Spinal cord (tissue), 10 donors: ENCODE data around the gene PARVA. TPM values are rescaled to one million over a fixed set of nuclear protein-coding genes. Genes with fewer than 3 reads are reported as not detected.

Experiments used
- DNase-seq, 6 donors: peaks; one replicate each; pipeline versions ENCODE4 v3.0.0 to v3.0.0-alpha.2; 2013 to 2015; ENCODE audit warnings: low spot score in 6 of 6, low read depth in 4 of 6
- H3K27ac ChIP-seq: one replicate; pipeline ENCODE4 v1.5.1; 2013; ENCODE audit warnings: low read depth, low read length, control low read depth
- H3K27me3 ChIP-seq: one replicate; pipeline ENCODE4 v1.6.1; 2013; ENCODE audit warnings: low read length; ENCODE audit not compliant: control insufficient read depth, insufficient read depth
- H3K36me3 ChIP-seq: one replicate; pipeline ENCODE4 v1.6.1; 2013; ENCODE audit warnings: low read length; ENCODE audit not compliant: control insufficient read depth, insufficient read depth
- H3K4me1 ChIP-seq: one replicate; pipeline ENCODE4 v1.6.1; 2013; ENCODE audit warnings: low read length; ENCODE audit not compliant: control insufficient read depth, insufficient read depth
- H3K4me3 ChIP-seq: one replicate; pipeline ENCODE4 v1.5.1; 2013; ENCODE audit warnings: low read depth, low read length, control low read depth
- H3K9me3 ChIP-seq: one replicate; pipeline ENCODE4 v1.6.1; 2013; ENCODE audit warnings: low read length; ENCODE audit not compliant: control insufficient read depth, insufficient read depth
- WGBS: methylation state at CpG from one replicate; pipeline ENCODE4 v1.1.5; 2013; ENCODE audit warnings: missing lambda C conversion rate; ENCODE audit not compliant: insufficient coverage; 5-methylcytosine and 5-hydroxymethylcytosine counted together
- polyA plus RNA-seq, 2 donors: library from polyadenylated mRNA; unstranded; fragments of 120-200 nt; gene quantifications; one replicate each; pipeline ENCODE4 v1.2.1, GENCODE V29; 2013; ENCODE audit not compliant: insufficient read length in 2 of 2
- total RNA-seq, 2 donors: library from RNA; depleted of rRNA in 1 of 2; stranded (reverse); fragments of 120-200 nt in 1 of 2; fragments of >200 nt in 1 of 2; gene quantifications; one replicate each; pipeline versions ENCODE4 v1.2.3 to v1.2.4, GENCODE V29; 2013 to 2014
- donor health status: healthy.

Gene PARVA
- total and polyA plus RNA-seq, 4 donors = 19.1 to 36.3 (median 33.3) TPM

- no peaks in the 10 kb centered on the region for H3K9me3 ChIP-seq
- peaks cover 4% of the 10 kb centered on the region for H3K4me1 ChIP-seq
- H3K4me3 ChIP-seq = no peak overlapping the region
- 90% methylated on average over 3 of the region's 3 CpGs for WGBS
- no peak overlapping the region for H3K27ac ChIP-seq
- no peak for DNase-seq
- no peaks in the 10 kb centered on the region for H3K27me3 ChIP-seq
- no peaks in the 10 kb centered on the region for H3K36me3 ChIP-seq
Observed at GRCh38 chr11:12560362-12560761, 183.0 kb downstream of the PARVA start.

DNA sequence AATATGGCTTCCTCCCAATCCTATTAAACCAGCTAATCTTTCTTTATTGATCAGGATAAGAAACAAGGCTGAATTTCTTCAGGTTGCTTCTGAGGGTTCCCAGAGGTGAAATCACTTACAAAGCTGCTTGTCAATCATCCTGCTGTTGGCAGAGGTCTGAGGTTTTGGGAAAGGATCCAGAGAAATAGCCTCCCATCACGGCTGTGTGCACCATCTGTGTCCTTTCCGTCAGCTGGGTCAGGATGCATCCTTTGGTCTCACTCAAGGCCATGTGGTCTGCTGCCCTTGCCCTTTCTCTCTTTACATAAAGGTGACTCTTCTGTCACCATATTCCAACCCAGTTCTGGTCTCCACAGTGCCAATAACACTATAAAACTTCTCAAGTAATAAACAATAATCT is 183.5 kb downstream of the PARVA start:
- Histone ChIP-seq H3K36me3 (no peaks in the 10 kb centered on the region), H3K4me3 (no peak overlapping the region), H3K4me1 (peaks cover 4% of the 10 kb centered on the region), H3K27me3 (no peaks in the 10 kb centered on the region), H3K9me3 (no peaks in the 10 kb centered on the region), H3K27ac (no peak overlapping the region)
- DNase-seq = no peak
- WGBS = 55% methylated on average over 2 of the region's 2 CpGs

DNA sequence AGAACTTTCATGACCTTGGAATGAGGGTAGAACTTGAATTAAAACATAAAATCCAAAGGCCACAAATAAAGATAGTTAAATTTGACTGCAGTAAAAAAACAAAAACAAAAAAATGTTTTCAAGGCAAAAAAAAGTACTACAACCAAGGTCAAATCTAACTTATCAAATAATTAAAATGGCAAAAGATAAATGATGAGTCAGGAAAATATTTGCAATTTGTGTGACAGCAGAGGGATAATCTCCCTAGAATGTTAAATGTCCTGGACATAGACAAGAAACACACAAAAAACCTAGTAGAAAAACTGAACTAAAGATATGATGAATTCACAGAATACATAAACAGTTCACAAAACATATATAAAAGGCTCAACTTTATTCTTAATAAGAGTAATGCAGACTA is 186.6 kb downstream of the PARVA start:
- H3K9me3 ChIP-seq = peaks cover 4% of the 10 kb centered on the region
- no peaks in the 10 kb centered on the region for H3K27me3 ChIP-seq
- H3K4me1 ChIP-seq = no peaks in the 10 kb centered on the region
- no peak overlapping the region for H3K27ac ChIP-seq
- no peak for DNase-seq
- H3K4me3 ChIP-seq = no peak overlapping the region
- H3K36me3 ChIP-seq = no peaks in the 10 kb centered on the region

DNA sequence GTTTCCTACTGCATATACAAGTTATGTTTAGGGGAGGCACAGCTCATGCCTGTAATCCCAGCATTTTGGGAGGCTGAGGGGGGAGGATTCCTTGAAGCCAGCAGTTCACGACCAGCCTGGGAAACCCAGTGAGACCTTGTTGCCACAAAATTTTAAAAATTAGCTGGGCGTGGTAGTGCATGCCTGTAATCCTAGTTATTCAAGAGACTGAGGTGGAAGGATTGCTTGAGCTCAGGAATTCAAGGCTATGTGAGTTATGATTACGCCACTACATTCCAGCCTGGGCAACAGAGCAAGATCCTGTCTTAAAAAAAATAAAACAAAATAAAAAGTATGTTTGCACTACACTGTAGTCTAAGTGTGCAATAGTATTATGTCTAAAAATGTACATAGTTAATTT is 188.0 kb downstream of the PARVA start:
- Histone ChIP-seq H3K4me3 (no peak overlapping the region), H3K9me3 (peaks cover 4% of the 10 kb centered on the region), H3K4me1 (no peaks in the 10 kb centered on the region), H3K36me3 (no peaks in the 10 kb centered on the region), H3K27me3 (no peaks in the 10 kb centered on the region), H3K27ac (no peak overlapping the region)
- WGBS = 100% methylated on average over 1 of the region's 3 CpGs
- DNase-seq = no peak

GRCh38 chr11:12567746-12568460 is 190.5 kb downstream of the PARVA start:
- Histone ChIP-seq H3K36me3 (no peaks in the 10 kb centered on the region), H3K4me1 (no peaks in the 10 kb centered on the region), H3K27ac (no peak overlapping the region), H3K27me3 (no peaks in the 10 kb centered on the region), H3K9me3 (peaks cover 4% of the 10 kb centered on the region), H3K4me3 (no peak overlapping the region)
- DNase-seq = no peak
- WGBS = no CpG with 5 or more reads among the region's 4 CpGs

GRCh38 chr11:12569499-12570425 is 192.4 kb downstream of the PARVA start:
- no CpG with 5 or more reads among the region's 1 CpG for WGBS
- Histone ChIP-seq H3K4me1 (no peaks in the 10 kb centered on the region), H3K9me3 (peaks cover 4% of the 10 kb centered on the region), H3K4me3 (no peak overlapping the region), H3K36me3 (no peaks in the 10 kb centered on the region), H3K27me3 (no peaks in the 10 kb centered on the region), H3K27ac (no peak overlapping the region)
- no peak for DNase-seq

DNA sequence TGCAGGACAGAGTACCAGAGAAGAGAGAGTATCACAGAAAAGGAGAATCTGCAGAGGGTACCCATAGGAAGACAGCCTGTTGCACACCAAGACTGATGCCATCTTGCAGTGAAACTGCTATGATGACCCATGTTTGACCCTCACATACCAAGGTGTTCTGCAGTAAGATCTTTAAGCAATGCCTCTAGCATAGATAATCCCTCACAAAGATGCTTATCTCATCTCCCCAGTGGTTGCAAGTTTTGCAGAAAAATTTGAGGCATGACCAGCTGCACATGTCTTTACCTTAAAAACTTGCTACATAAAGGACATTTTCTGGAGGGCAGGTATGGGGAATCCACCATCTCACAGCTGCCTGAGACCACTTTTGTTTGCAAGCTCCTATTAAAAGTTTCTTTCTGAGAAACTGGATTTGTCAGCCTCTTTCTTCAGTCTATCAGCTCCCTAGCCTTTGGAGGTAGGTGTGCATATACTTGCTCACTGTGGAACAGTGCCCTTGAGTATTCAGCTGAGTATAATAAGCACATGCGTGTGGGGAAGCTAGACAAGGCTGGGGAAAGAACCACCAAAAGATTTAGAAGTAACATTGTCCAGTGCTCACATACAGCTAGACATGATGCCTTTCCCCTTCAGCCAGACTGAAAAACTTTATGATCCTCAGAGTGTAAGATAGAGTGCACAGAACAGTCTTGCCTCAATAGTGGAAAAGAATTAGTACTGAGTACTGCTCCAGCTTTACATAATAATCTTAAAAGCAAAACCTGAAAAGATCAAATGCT is 196.5 kb downstream of the PARVA start:
- Histone ChIP-seq H3K27me3 (no peaks in the 10 kb centered on the region), H3K36me3 (no peaks in the 10 kb centered on the region), H3K27ac (no peak overlapping the region), H3K4me1 (no peaks in the 10 kb centered on the region), H3K4me3 (no peak overlapping the region), H3K9me3 (no peaks in the 10 kb centered on the region)
- WGBS = 100% methylated on average over 1 of the region's 1 CpG
- no peak for DNase-seq

DNA sequence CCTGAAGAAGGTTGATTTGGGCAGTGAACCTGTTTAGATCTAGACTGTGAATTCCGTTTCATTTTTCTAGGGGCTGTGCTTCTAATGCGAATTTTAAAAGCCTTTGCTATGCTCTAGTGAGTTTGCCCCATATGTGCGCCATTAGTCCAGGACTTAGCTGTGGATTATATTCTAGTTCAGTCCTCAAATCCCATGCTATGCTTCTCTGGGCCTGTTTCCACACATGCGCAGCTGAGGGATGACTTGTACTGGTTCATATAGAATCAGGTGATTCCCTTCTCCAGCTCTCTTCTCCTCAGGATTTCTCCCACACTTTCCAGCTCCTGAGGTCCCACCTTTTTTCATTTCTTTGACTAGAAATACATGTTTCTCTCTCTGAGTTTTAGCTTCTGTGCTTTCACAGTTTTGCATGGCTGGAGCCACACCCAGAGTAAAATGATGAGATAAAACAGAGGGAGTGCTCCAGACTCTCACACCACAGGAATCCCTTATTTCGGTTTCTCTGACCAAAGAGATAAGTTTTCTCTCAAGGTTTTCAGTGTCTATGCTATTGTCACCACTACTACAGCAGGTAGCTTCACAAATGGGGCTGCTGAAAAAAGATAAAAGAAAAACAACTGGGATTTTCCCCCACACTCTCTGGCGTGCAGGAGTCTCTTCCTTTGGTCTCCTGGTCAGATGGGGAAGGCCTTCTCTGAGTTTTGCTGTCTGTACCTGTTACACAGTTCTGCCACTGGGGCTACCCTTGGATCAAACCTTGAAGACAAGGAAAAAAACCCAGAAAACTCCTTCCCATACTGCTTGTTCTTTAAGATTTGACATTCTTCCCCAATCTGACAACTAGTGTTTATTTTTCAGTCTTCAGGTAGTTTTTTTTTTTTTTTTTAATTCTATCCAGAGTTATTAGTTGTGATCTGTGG is 200.6 kb downstream of the PARVA start:
- no peak overlapping the region for H3K4me3 ChIP-seq
- no peaks in the 10 kb centered on the region for H3K27me3 ChIP-seq
- H3K27ac ChIP-seq = no peak overlapping the region
- no peaks in the 10 kb centered on the region for H3K36me3 ChIP-seq
- no peaks in the 10 kb centered on the region for H3K4me1 ChIP-seq
- no peak for DNase-seq
- no peaks in the 10 kb centered on the region for H3K9me3 ChIP-seq
- WGBS = 100% methylated on average over 1 of the region's 6 CpGs

GRCh38 chr11:12581416-12581815 is 204.0 kb downstream of the PARVA start:
- no peak overlapping the region for H3K27ac ChIP-seq
- WGBS = no CpG with 5 or more reads among the region's 3 CpGs
- H3K4me3 ChIP-seq = no peak overlapping the region
- no peaks in the 10 kb centered on the region for H3K36me3 ChIP-seq
- no peaks in the 10 kb centered on the region for H3K9me3 ChIP-seq
- no peaks in the 10 kb centered on the region for H3K4me1 ChIP-seq
- DNase-seq = no peak
- H3K27me3 ChIP-seq = no peaks in the 10 kb centered on the region
